Choroid plexus epithelial cell (primary cell): ENCODE data around the gene TRIM10.
"Not testable (repeated sequence)": the region's sequence is repeated elsewhere in the genome, so short reads cannot be mapped to it uniquely, and the experiment has no call there.

Experiments
- DNase-seq: peaks from one replicate; pipeline ENCODE4 v3.0.0-alpha.2; 2010; ENCODE audit warnings: low read depth
- H3K4me3 ChIP-seq: 2 replicates; pipeline ENCODE4 v1.5.1; 2011; ENCODE audit warnings: low read depth, mild to moderate bottlenecking, control low read depth, low read length, moderate library complexity
- TF ChIP-seq, protein P1 (sequence below): conservative IDR thresholded peaks from 2 replicates; pipeline ENCODE4 v1.5.1; 2011; ENCODE audit warnings: low read depth, mild to moderate bottlenecking, control low read depth, inconsistent platforms, low read length, moderate library complexity

Gene TRIM10

GRCh38 chr6:30121446-30122366 is 39.3 kb downstream of the TRIM10 start:
- no peak for DNase-seq
- no peak overlapping the region for H3K4me3 ChIP-seq
- TF ChIP-seq, protein P1, sequence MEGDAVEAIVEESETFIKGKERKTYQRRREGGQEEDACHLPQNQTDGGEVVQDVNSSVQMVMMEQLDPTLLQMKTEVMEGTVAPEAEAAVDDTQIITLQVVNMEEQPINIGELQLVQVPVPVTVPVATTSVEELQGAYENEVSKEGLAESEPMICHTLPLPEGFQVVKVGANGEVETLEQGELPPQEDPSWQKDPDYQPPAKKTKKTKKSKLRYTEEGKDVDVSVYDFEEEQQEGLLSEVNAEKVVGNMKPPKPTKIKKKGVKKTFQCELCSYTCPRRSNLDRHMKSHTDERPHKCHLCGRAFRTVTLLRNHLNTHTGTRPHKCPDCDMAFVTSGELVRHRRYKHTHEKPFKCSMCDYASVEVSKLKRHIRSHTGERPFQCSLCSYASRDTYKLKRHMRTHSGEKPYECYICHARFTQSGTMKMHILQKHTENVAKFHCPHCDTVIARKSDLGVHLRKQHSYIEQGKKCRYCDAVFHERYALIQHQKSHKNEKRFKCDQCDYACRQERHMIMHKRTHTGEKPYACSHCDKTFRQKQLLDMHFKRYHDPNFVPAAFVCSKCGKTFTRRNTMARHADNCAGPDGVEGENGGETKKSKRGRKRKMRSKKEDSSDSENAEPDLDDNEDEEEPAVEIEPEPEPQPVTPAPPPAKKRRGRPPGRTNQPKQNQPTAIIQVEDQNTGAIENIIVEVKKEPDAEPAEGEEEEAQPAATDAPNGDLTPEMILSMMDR = no peak

DNA sequence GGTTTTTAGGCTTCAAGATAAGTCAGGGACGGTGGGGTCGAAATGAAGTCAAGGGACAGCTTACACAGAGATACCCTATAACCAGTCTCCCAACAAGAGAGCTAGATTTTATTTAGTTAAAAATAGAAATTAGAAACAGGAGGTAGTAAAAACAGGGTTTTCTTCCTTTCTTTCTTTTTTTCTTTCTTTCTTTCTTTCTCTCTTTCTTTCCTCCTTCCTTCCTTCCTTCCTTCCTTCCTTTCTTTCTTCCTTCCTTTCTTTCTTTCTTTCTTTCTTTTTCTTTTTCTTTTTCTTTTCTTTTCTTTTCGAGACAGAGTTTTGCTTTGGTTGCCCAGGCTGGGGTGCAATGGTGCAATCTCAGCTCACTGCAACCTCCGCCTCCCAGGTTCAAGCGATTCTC is 42.3 kb downstream of the TRIM10 start:
- DNase-seq, H3K4me3 ChIP-seq: not testable (repeated sequence)

GRCh38 chr6:30116724-30117123 is 44.3 kb downstream of the TRIM10 start:
- no peak overlapping the region for H3K4me3 ChIP-seq
- TF ChIP-seq, protein P1 = peak; percentile 8
- no peak for DNase-seq

DNA sequence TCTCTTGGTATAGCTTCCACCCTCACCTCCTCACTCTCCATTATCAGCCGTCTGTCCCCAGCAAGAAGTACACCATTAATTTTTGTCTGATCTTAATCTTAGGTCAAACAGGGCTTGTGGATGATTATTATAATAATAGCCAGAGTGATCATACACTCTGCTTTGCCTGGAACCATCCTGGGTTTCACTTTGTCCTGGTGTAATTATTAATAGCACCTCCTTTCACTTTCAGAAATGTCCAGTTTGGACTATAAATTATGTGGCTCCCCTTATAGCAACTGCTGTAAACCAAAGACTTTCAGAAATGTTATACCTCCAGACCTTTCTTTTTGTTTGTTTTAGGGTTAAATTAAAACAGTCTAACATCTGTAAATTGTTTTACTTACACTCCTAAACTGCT is 47.2 kb downstream of the TRIM10 start:
- TF ChIP-seq, protein P1 = no peak
- no peak overlapping the region for H3K4me3 ChIP-seq
- no peak for DNase-seq

DNA sequence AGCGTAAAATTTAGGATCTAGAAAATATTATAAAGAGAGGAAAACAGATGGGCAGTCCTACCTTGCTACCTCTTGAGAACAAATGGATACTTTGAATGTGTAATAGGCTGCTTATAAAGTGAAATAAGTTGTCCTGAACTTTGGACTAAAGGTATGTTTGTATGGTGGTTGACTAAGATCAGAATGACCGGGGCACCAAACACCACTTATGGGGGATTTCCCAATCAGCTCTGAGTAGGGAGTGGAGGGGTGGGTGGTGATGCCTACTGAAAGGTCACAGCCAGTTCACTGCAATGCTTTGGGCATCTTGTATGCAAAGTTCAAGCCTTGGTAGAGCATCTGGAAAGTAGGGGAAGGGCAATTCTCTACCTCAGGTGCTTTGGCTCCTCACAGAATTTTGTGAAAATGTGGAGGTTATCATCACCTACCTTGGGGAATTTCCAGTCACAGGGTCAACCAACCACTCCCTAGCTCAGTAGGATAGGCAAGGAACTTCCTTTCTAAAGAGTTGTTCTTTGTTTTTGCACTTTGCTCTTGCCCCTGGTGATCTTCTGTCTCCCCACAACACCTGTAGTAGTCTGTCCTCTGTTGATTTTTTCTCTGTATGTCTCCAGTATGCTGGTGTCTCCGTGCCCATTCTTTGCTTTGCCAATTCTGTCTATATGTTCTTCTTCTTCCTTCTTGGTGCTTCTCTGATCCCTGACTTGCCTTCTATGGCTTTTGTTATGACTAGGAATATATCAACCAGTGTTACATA is 47.8 kb downstream of the TRIM10 start, which contains the start of gene TRIM31:
Gene TRIM31 (minus strand): TSS at position 88 of the 757 bp plus-strand sequence. CDS start 285 bp downstream, outside the sequence.
- DNase-seq = no peak
- TF ChIP-seq, protein P1 = no peak
- H3K4me3 ChIP-seq = no peak within 1 kb of the TSS

DNA sequence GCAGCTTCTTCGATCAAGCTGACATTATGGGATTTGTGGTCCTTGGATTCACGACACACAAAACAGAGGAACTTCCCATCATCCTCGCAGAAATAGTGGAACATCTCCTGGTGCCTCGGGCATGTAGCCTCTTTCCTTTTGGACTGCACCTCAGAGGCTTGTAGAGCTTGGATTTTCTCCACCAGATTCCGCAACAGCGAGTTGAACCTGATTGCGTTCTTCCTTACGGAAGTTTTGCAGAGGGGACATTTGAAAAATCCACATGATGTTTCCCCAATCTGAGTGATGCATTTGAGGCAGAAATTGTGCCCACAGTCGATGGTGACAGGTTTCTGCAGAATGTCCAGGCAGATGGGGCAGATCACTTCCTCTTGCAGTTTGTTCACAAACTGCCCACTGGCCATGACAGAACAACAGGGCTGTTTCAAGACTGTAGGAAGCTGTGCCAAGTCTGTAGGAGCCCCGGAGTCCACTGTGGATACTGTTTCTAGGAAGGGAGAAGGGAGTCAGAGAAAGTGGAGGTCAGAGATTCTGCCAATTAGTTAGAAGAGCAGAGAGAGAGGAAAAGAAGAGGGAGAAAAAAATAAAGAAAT is 48.5 kb downstream of the TRIM10 start:
- TF ChIP-seq, protein P1 = no peak
- no peak for DNase-seq
- no peak overlapping the region for H3K4me3 ChIP-seq

DNA sequence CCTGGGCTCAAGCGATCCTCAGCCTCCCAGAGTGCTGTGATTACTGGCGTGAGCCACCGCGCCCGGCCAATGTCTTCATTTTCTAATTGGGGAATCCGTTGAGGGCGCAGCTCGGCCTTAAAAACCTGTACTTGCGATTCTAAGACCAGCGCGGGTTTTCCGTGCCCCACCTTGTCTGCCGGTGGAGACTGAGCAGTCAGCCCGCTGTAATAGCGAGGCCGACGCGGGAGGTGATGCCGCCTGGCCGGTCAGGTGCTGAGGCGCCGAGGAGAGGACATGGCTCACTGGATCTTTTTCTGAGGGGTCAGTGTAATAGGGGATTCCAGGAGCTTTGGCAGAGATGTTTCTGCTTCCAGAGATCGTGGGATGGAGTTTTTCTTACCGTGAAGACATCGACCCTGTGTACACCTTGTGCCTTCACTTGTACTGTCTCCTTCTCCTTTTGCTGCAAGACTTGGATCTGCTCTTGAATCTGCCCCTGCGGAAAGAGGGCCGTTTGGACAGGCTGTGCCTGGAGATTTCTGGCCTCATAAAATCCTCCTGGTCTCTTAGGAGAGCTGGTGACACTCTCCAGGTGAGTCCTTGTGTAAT is 49.6 kb downstream of the TRIM10 start:
- DNase-seq = no peak

More for the DNA sequence above, 49.6 kb downstream of the TRIM10 start:
- H3K4me3 ChIP-seq = no peak overlapping the region
- TF ChIP-seq, protein P1 = no peak
